Measurements from ENCODE around the gene KRT6A.

- no peak for TF ChIP-seq CTCF (IDR thresholded peaks at IDR 0.05)
- TF ChIP-seq EZH2 (IDR thresholded peaks at IDR 0.05; ENCODE audit: borderline replicate concordance, insufficient read depth, low read depth, low read length, poor library complexity, severe bottlenecking), result no peak
Measured at GRCh38 chr12:52464897-52465296, 28.2 kb downstream of the KRT6A start.

Data from B cell (primary cell).